ENCODE measurements around the gene SLC38A1. TPM values are rescaled to one million over a fixed set of nuclear protein-coding genes. Genes with fewer than 3 reads are reported as not detected.
"Not testable (repeated sequence)": the region's sequence is repeated elsewhere in the genome, so short reads cannot be mapped to it uniquely, and the experiment has no call there.

SLC38A1 gene
- polyA plus RNA-seq, 1 donor = 38.8 TPM

GRCh38 chr12:46208370-46208769 is 60.5 kb downstream of the SLC38A1 start:
- no peak for DNase-seq (ENCODE audit: low read depth)

- DNase-seq (ENCODE audit: low read depth) = no peak
Measured at GRCh38 chr12:46207644-46208043, 61.2 kb downstream of the SLC38A1 start.

GRCh38 chr12:46206471-46206870 is 62.4 kb downstream of the SLC38A1 start:
- DNase-seq (ENCODE audit: low read depth) = no peak

DNA sequence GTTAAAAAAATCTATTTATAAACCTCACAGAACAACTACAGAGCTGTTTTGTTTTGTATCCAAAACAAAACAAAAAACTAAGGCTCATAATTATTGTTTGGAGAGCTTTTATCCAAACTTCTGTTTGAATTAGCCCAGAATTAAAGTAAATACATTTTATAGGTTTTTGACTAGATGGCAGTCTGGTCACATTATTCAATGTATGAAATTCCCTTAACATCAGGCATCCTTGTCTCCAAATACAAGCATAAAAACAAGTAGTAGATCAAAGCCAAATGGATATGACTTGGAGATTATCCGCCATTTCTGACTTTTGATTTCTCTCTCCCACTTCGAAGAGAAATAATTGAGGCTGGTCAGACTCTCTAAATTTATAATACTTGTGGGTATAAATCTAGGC is 63.5 kb downstream of the SLC38A1 start:
- no peak for DNase-seq (ENCODE audit: low read depth)

- DNase-seq (ENCODE audit: low read depth) = no peak
Measured at GRCh38 chr12:46201284-46201789, 67.5 kb downstream of the SLC38A1 start.

- no peak for DNase-seq (ENCODE audit: low read depth)
Measured at GRCh38 chr12:46200551-46200950, 68.3 kb downstream of the SLC38A1 start.

GRCh38 chr12:46198913-46199312 is 69.9 kb downstream of the SLC38A1 start:
- no peak for DNase-seq (ENCODE audit: low read depth)

DNA sequence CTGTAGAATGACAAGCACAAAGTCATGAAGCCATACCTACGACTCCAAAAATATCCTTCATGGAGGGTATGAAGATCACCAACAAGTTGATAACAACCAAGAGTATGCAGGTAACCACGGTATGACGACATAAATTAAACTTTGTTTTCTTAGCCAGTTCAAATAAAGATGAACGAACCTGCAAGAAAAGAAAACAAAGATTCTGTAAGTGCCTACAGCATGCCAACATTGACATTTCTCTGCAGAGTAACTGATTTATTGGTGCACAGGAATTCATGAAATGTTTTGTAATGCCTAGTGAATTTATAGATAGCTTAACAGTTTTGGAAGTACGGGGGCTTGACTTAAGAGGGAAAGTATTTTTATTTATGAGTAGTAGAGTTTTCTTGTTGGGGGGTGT is 71.0 kb downstream of the SLC38A1 start:
- DNase-seq (ENCODE audit: low read depth) = no peak

- not testable (repeated sequence) for DNase-seq (ENCODE audit: low read depth)
Measured at GRCh38 chr12:46190533-46190932, 78.3 kb downstream of the SLC38A1 start.

GRCh38 chr12:46188170-46188569 is 80.7 kb downstream of the SLC38A1 start:
- DNase-seq (ENCODE audit: low read depth) = no peak

DNA sequence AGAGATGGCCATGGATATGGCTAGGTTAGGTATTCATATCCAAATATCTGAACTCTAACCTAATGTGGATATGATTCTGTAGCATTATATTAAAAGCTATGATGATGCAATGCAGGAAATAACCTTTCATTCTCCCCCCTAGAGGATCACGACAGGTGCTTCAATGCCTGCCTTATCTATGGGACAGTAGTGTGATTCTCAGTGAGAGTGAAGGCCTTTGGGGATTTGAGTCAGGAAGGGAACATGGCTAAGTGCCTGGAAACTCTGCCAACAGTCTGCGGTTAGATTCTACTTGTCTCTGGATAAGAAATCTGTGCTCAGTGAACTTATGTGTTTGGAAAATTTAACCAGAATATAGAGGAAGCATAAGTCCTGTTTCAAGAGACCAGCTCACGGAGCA is 81.8 kb downstream of the SLC38A1 start:
- no peak for DNase-seq (ENCODE audit: low read depth)

DNA sequence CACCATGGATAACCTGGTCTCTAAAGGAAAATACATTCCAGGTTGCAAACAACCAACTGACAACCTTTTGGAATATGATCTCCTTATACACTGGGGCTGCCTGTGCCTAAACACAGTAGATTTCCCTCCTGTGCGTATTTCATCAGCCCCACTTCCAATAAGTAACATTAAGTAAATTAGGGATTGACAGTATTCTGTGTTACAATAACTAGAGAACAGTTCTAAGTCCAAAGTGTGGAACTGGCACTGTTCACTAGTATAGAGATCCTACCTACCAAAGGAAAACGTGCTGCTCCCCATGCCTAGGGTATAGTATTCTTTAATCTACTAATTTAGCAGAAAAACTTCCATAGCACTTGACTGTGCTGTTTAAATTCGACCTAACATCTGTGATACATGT is 82.8 kb downstream of the SLC38A1 start:
- DNase-seq (ENCODE audit: low read depth) = no peak

- DNase-seq (ENCODE audit: low read depth) = no peak
Measured at GRCh38 chr12:46185686-46186085, 83.2 kb downstream of the SLC38A1 start.

DNA sequence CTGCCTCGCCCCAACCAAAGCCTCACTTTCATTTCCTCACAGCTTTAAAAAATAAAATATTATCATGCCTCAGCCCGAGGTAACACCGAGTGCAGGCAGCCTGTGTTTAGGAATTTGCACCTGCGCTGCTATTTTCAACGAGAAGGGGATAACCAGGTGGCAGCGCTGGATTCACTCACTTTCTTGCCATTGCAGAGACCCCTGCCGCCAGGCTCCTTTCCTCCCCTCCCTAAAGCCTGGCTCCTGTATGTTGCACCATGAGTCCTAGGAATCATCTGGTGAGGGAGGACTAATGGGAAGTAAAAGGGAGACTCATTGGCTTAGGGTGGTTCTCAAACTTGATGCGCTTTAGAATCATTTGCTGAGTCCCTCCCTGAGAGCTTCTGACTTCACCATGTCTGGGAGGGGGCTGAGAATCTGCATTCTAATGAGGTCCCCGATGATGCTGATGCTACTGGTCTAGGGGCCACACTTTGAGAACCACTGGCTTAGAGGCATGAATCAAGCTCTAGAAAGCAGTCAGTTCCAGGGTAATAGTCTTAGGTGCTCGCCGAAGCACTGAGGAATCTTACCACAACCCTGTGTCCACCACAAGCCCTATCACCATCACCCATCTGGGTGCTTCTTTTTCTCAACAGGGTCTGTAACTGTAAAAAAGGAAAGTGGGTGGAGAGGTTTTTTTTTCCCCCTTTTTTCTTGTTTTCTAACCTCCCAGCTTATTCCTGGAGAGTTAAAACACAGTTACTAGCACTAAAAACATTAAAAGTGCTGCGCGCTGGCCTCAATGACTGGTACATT is 83.8 kb downstream of the SLC38A1 start:
- DNase-seq (ENCODE audit: low read depth) = no peak

DNA sequence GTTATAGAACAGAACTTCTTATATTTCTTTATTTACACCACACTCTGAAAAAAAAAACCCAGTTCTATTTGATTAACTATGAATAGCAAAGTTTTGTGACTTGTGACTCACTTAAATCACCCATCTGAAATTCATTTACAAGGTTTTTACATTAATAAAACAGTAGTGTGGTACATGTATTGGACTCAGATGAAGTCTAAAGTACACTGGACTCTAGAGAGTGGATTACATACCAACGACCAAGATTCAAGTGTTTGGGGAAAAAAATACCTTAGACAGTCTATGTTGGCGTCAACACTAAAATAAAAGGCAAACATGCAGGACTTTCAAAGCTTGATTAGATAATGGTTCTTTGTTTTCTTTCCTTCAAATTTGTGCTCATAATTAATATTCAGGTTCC is 85.7 kb downstream of the SLC38A1 start:
- DNase-seq (ENCODE audit: low read depth) = no peak

GRCh38 chr12:46181465-46181864 is 87.4 kb downstream of the SLC38A1 start:
- no peak for DNase-seq (ENCODE audit: low read depth)

DNA sequence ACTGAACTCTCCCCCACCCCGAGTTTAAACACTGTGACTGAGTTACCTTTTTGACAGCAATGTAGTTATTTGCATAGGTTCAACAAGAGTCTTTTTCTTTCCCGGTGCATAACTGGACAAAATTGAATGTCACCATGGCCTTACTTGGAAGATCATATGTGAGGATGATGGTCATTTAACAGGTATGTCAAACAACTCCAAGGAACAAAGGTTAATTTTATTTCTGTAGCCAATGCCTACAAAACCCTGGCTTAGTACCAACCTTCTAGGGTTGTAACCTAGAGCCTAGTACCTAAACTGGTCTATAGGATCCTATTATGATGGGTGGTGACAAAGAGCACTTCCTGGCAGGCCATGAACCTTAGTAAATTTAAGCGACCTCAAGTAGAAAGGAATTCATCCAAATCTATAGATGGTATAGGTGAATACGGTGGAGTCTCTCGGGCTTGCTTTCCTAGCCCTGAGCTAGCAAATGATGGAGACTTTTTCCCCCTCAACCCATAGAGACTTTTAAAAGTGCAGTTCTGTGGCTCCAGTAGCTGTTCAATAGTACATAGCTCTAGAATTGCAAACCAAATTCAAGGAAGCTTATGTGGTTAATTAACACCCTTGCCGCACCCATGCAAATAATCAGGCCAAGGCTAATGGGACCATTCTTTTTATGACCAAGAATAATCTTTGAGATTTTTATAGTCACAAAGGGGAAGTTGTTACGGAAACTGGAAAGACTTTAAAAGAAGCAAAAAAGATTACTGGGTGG is 89.0 kb downstream of the SLC38A1 start:
- no peak for DNase-seq (ENCODE audit: low read depth)

DNA sequence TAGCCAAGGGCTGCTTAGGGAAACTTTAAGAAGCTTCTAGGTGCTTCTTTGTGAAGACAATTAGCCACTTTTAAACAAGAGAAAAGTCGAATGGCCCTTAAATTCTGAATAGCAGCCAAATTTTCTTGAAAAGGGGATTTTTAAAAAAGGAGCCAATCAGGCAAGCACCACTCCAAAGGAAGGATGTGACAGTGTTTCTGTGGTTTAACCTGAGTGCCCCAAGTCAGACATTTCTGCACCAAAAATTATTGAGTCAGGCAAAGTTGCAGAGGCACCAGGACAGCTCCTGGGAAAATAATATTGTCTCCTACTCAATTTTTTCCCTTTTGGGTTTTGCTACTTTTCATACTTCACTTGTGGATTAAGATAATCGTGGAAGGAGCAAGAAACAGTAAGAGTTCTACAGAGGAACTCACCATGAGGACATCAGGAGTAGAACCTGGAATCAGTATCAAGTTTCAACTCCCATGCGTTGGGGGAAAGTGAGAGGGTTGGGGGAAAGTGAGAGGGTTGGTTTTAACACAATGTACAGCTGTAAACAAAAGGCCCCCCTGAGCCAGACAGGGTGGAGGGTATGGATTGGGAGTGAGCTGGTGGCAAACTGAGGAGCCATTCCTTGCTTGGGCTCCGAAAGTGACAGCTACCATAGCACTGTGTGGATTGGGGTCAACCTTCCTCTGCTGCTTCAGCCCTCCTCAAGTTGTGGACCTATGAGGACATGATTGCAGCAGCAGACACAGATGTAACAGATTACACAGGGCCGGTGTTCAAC is 90.8 kb downstream of the SLC38A1 start:
- no peak for DNase-seq (ENCODE audit: low read depth)

GRCh38 chr12:46177025-46177424 is 91.8 kb downstream of the SLC38A1 start:
- no peak for DNase-seq (ENCODE audit: low read depth)

DNA sequence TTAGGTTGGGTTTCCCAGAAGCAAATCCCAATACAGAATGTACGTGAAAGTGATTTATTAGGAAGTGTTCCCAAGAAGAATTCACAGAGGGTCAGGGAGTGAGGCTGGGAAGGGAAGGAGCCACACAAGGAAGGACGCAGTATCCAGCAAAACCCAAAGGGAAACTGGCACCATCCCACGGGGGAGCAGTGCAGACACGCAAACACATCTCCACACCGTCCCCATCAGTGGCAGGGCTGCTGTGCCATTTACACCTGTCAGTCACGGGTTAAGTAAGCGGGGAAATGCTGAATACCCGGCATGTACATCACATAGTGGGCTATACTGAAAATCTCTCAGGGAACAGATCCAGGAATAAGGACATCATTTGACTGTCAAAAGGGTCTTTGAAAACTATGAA is 93.9 kb downstream of the SLC38A1 start:
- no peak for DNase-seq (ENCODE audit: low read depth)

DNA sequence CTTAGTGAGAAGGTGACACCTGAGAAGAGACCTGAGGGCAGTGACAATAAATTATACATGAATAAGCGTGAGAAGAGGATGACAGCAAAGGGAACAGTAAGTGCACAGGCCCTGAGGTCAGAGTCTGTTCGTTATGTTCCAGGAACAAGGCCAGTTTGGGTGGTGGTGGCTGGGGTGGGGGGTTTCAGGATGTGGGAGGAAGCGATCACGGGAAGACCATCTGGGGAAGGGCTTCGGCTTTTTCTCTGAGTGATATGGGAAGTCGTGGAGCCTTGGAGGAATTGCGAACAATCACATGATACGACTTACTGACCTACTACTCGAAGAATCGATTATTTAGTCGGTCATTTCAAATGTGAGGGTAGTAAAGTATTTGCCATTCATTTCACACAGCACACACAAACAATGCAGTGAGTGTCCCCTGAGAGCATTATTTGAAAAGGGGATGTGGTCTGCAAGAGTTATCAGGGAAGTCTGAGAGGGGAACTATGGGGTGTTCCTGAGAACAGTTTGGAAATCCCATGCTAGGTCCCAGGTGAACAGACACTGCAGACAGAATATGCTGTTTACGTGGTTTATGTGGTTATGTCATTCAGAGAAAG is 94.7 kb downstream of the SLC38A1 start:
- no peak for DNase-seq (ENCODE audit: low read depth)

GRCh38 chr12:46168426-46168825 is 100.4 kb downstream of the SLC38A1 start:
- DNase-seq (ENCODE audit: low read depth) = no peak
